ENCODE measurements around the gene PTPRK. TPM values are rescaled to one million over a fixed set of nuclear protein-coding genes. Genes with fewer than 3 reads are reported as not detected.

The PTPRK gene
- total and polyA plus RNA-seq, 10 of the 15 experiments (the other 5 are each of a cell fraction or from before 2014, with no cell fraction given), result 0.23 to 1.9 (median 0.55) TPM

DNA sequence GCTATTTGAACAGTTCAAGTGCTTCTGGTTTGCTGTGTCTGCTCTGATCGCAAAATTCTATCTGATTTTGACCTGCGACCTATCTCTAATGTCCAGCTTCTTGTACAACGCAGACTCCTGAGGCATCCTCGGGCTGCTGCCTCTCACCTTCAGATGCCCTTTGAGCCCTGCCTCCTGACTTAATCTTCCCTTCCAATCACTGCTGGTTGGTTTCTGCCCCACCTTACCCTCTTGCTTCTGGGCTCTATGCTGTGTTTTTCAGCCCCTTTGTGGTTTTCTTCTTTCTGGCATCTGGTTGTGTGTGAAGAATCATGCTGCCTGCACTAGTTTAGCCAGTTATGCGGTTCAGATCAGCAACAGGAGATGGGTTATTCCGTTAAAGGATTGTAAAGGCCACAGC, 488.4 kb downstream of the PTPRK start:
- SMC1A ChIA-PET (ENCODE audit: uncharacterized antibody, unreplicated experiment), result interaction anchor here (1.1 kb wide), 1 partner anchor 20 kb away, joined by 3 read pairs; no protein-coding TSS in a partner anchor
- no peaks in the 10 kb centered on the region for H3K36me3 ChIP-seq (ENCODE audit: control insufficient read depth in 2 of 2, insufficient read depth in 2 of 2, low read length in 1 of 2)
- no peak for DNase-seq (ENCODE audit: low read depth, low spot score)
- intact Hi-C loops (cut with micrococcal nuclease; ENCODE audit: unreplicated experiment) (no loop called here), in situ Hi-C loops (cut with MboI) (no loop called here)
- ATAC-seq, result no peak
- H2AFZ ChIP-seq (ENCODE audit: control insufficient read depth, low read depth, low read length), result no peak overlapping the region
- H3K9me3 ChIP-seq (replicated peaks; ENCODE audit: control insufficient read depth, insufficient read depth, low read length), result no peaks in the 10 kb centered on the region
- POLR2A ChIA-PET, result no interaction called here
- no peak overlapping the region for H3K27ac ChIP-seq (ENCODE audit: control insufficient read depth, insufficient read depth)
- H3K4me3 ChIP-seq, result no peak overlapping the region
- H3K4me1 ChIP-seq (ENCODE audit: control insufficient read depth, insufficient read depth, low read length), result no peaks in the 10 kb centered on the region
- no peak for TF ChIP-seq STAT1 (conservative IDR thresholded peaks at IDR 0.05)
- TF ChIP-seq GABPA (IDR thresholded peaks at IDR 0.05; ENCODE audit: low read depth), result no peak
- no peak for TF ChIP-seq CBX5 (IDR thresholded peaks at IDR 0.05; ENCODE audit: low read depth)
- TF ChIP-seq EP300 (IDR thresholded peaks at IDR 0.05; ENCODE audit: borderline replicate concordance in 1 of 2, control insufficient read depth in 1 of 2, low read depth in 2 of 2, low read length in 2 of 2), result no peak
- no peak for TF ChIP-seq HDGF (IDR thresholded peaks at IDR 0.05)
- TF ChIP-seq BHLHE40 (IDR thresholded peaks at IDR 0.05; ENCODE audit: borderline replicate concordance in 1 of 2, low read depth in 2 of 2, low read length in 1 of 2), result no peak
- TF ChIP-seq ASH2L (IDR thresholded peaks at IDR 0.05; ENCODE audit: borderline replicate concordance, low read depth), result no peak
- no peak for TF ChIP-seq TCF12 (IDR thresholded peaks at IDR 0.05; ENCODE audit: low read depth, low read length)
- no peak for TF ChIP-seq POLR2A (IDR thresholded peaks at IDR 0.05; ENCODE audit: low read depth, low read length)
- no peak for TF ChIP-seq SMC3 (IDR thresholded peaks at IDR 0.05; ENCODE audit: borderline replicate concordance, low read length)
- no peak for TF ChIP-seq CEBPB (IDR thresholded peaks at IDR 0.05; ENCODE audit: borderline replicate concordance in 1 of 2, low read depth in 2 of 2, low read length in 2 of 2)
- TF ChIP-seq TARDBP (IDR thresholded peaks at IDR 0.05; ENCODE audit: borderline replicate concordance), result no peak
- H3K9ac ChIP-seq (ENCODE audit: control insufficient read depth, insufficient read depth, low read length), result no peak overlapping the region
- H3K4me2 ChIP-seq (ENCODE audit: control insufficient read depth, insufficient read depth), result no peak overlapping the region
- CTCF ChIA-PET, result no interaction called here
- H4K20me1 ChIP-seq (ENCODE audit: control insufficient read depth, insufficient read depth), result no peaks in the 10 kb centered on the region
- WGBS (ENCODE audit: insufficient coverage, insufficient replicate concordance, low lambda C conversion rate, missing lambda C conversion rate), result 42% methylated on average over 6 of the region's 6 CpGs
- RAD21 ChIA-PET (ENCODE audit: unreplicated experiment), result no interaction called here
- FAIRE-seq, result no peak
- no TSS peak for BruUV-seq (replicated peaks)
- H3K27me3 ChIP-seq (replicated peaks in 1 of 2; ENCODE audit: control insufficient read depth in 2 of 2, insufficient read depth in 2 of 2, low read length in 1 of 2), result no peaks in the 10 kb centered on the region
- H3K79me2 ChIP-seq (ENCODE audit: control insufficient read depth, insufficient read depth, low read length), result no peaks in the 10 kb centered on the region

Measured in GM12878 (cell line).